Neural progenitor cell (in vitro differentiated cells): ENCODE results near the gene ZNF383. TPM values are rescaled to one million over a fixed set of nuclear protein-coding genes. Genes with fewer than 3 reads are reported as not detected.

Experiments
- DNase-seq: peaks from one replicate; pipeline ENCODE4 v3.0.0-alpha.2; 2016; ENCODE audit warnings: low spot score
- H2AFZ ChIP-seq: fragments of 200-600 bp; sonication (generic); replicated peaks from 2 replicates; pipeline ENCODE4 v1.6.1; 2016; ENCODE audit warnings: antibody characterized with exemption
- H3F3A ChIP-seq: fragments of 200-600 bp; sonication (generic); 2 replicates; pipeline ENCODE4 v1.6.1; 2016; ENCODE audit warnings: antibody characterized with exemption, low read depth
- H3K27ac ChIP-seq: fragments of 200-600 bp; sonication (generic); 2 replicates; pipeline ENCODE4 v1.5.1; 2016; ENCODE audit warnings: mild to moderate bottlenecking
- H3K27me3 ChIP-seq: fragments of 200-600 bp; sonication (generic); 2 replicates; pipeline ENCODE4 v1.6.1; 2016; ENCODE audit warnings: mild to moderate bottlenecking, moderate library complexity
- H3K36me3 ChIP-seq: fragments of 200-600 bp; sonication (generic); 2 replicates; pipeline ENCODE4 v1.5.1; 2016
- H3K4me1 ChIP-seq: fragments of 200-600 bp; sonication (generic); 2 replicates; pipeline ENCODE4 v1.6.1; 2016; ENCODE audit warnings: mixed run types
- H3K4me2 ChIP-seq: fragments of 200-600 bp; sonication (generic); 2 replicates; pipeline ENCODE4 v1.6.1; 2016
- H3K4me3 ChIP-seq: fragments of 200-600 bp; sonication (generic); 2 replicates; pipeline ENCODE4 v1.5.1; 2016
- H3K79me2 ChIP-seq: fragments of 200-600 bp; sonication (generic); 2 replicates; pipeline ENCODE4 v1.6.1; 2016; ENCODE audit warnings: low read depth
- H3K9ac ChIP-seq: fragments of 200-600 bp; sonication (generic); 2 replicates; pipeline ENCODE4 v1.6.1; 2016
- H3K9me3 ChIP-seq: fragments of 200-600 bp; sonication (generic); 2 replicates; pipeline ENCODE4 v1.5.1; 2016; ENCODE audit warnings: low read depth
- H4K20me1 ChIP-seq: fragments of 200-600 bp; sonication (generic); 2 replicates; pipeline ENCODE4 v1.6.1; 2016; ENCODE audit warnings: low read depth
- H3K27ac Mint-ChIP-seq: 3 replicates; pipeline ENCODE4 v1.8.0; 2021; ENCODE audit warnings: mixed read lengths
- H3K27me3 Mint-ChIP-seq: 2 replicates; pipeline ENCODE4 v1.8.0; 2022; ENCODE audit warnings: low read depth, mild to moderate bottlenecking, inconsistent platforms, moderate library complexity, mixed read lengths; ENCODE audit not compliant: insufficient read depth
- H3K36me3 Mint-ChIP-seq: 3 replicates; pipeline ENCODE4 v1.8.0; 2021; ENCODE audit warnings: mixed read lengths
- H3K4me1 Mint-ChIP-seq: 3 replicates; pipeline ENCODE4 v1.8.0; 2021; ENCODE audit warnings: mixed read lengths
- H3K4me3 Mint-ChIP-seq: 3 replicates; pipeline ENCODE4 v1.8.0; 2021; ENCODE audit warnings: mild to moderate bottlenecking, moderate library complexity, mixed read lengths
- H3K9me3 Mint-ChIP-seq: 3 replicates; pipeline ENCODE4 v1.8.0; 2020; ENCODE audit warnings: mixed read lengths
- CTCF ChIP-seq: fragments of 200-600 bp; sonication (generic); IDR thresholded peaks from 2 replicates; pipeline ENCODE4 v1.5.1; 2017; ENCODE audit warnings: antibody characterized with exemption, mild to moderate bottlenecking
- EZH2 ChIP-seq: fragments of 200-600 bp; sonication (generic); IDR thresholded peaks from 2 replicates; pipeline ENCODE4 v1.6.1; 2017; ENCODE audit warnings: antibody characterized with exemption, mild to moderate bottlenecking, moderate library complexity
- EZH2phosphoT487 ChIP-seq: fragments of 200-600 bp; sonication (generic); IDR thresholded peaks from 2 replicates; pipeline ENCODE4 v1.6.1; 2017; ENCODE audit warnings: antibody characterized with exemption
- total RNA-seq: library from RNA; depleted of rRNA; stranded (reverse); fragments of >200 nt; gene quantifications from 2 replicates; pipeline ENCODE4 v1.2.3, GENCODE V29; 2015; ENCODE audit warnings: low replicate concordance

The ZNF383 gene
- total RNA-seq, 1 donor from 2014 or later, result 8.9 TPM

- Mint-ChIP-seq H3K27ac (no peak overlapping the region), H3K36me3 (peaks cover 42% of the 10 kb centered on the region), H3K9me3 (peaks cover 46% of the 10 kb centered on the region), H3K4me3 (no peak overlapping the region), H3K4me1 (peaks cover 12% of the 10 kb centered on the region), H3K27me3 (peaks cover under 1% of the 10 kb centered on the region)
- no peaks in the 10 kb centered on the region for H4K20me1 ChIP-seq
- no peaks in the 10 kb centered on the region for H3K9me3 ChIP-seq
- no peak overlapping the region for H2AFZ ChIP-seq
- H3K9ac ChIP-seq, result no peak overlapping the region
- no peak overlapping the region for H3K4me3 ChIP-seq
- H3K4me2 ChIP-seq, result no peak overlapping the region
- H3F3A ChIP-seq, result no peaks in the 10 kb centered on the region
- no peaks in the 10 kb centered on the region for H3K36me3 ChIP-seq
- peaks cover 23% of the 10 kb centered on the region for H3K79me2 ChIP-seq
- no peak for DNase-seq
- H3K27ac ChIP-seq, result no peak overlapping the region
- TF ChIP-seq EZH2phosphoT487, result no peak
- TF ChIP-seq EZH2, result no peak
- no peak for TF ChIP-seq CTCF
- H3K27me3 ChIP-seq, result no peaks in the 10 kb centered on the region
- no peaks in the 10 kb centered on the region for H3K4me1 ChIP-seq
Measured at GRCh38 chr19:37221136-37221535, 3.1 kb downstream of the ZNF383 start.

GRCh38 chr19:37226248-37226647 is 8.2 kb downstream of the ZNF383 start:
- Mint-ChIP-seq H3K27ac (no peak overlapping the region), H3K4me1 (no peaks in the 10 kb centered on the region), H3K36me3 (peaks cover 51% of the 10 kb centered on the region), H3K9me3 (peaks cover 54% of the 10 kb centered on the region), H3K4me3 (no peak overlapping the region), H3K27me3 (peaks cover 4% of the 10 kb centered on the region)
- H3K4me2 ChIP-seq, result no peak overlapping the region
- no peak for TF ChIP-seq CTCF
- H3K27ac ChIP-seq, result no peak overlapping the region
- H2AFZ ChIP-seq, result no peak overlapping the region
- H3K4me1 ChIP-seq, result no peaks in the 10 kb centered on the region
- H3K36me3 ChIP-seq, result peaks cover 3% of the 10 kb centered on the region
- H3F3A ChIP-seq, result no peaks in the 10 kb centered on the region
- no peaks in the 10 kb centered on the region for H3K9me3 ChIP-seq
- H3K4me3 ChIP-seq, result no peak overlapping the region
- peaks cover under 1% of the 10 kb centered on the region for H3K79me2 ChIP-seq
- DNase-seq, result no peak
- H4K20me1 ChIP-seq, result no peaks in the 10 kb centered on the region
- no peak overlapping the region for H3K9ac ChIP-seq
- no peaks in the 10 kb centered on the region for H3K27me3 ChIP-seq

GRCh38 chr19:37227996-37228395 is 10.0 kb downstream of the ZNF383 start:
- Histone ChIP-seq H3F3A (no peaks in the 10 kb centered on the region), H3K27ac (no peak overlapping the region), H3K4me3 (no peak overlapping the region), H2AFZ (no peak overlapping the region), H3K9ac (no peak overlapping the region), H3K4me1 (no peaks in the 10 kb centered on the region), H3K9me3 (no peaks in the 10 kb centered on the region), H3K36me3 (peaks cover 9% of the 10 kb centered on the region), H3K4me2 (no peak overlapping the region), H4K20me1 (no peaks in the 10 kb centered on the region), H3K79me2 (no peaks in the 10 kb centered on the region), H3K27me3 (no peaks in the 10 kb centered on the region)
- peak; percentile 42 for DNase-seq
- Mint-ChIP-seq H3K27ac (no peak overlapping the region), H3K27me3 (peaks cover 4% of the 10 kb centered on the region), H3K36me3 (peaks cover 54% of the 10 kb centered on the region), H3K9me3 (peaks cover 52% of the 10 kb centered on the region), H3K4me1 (no peaks in the 10 kb centered on the region), H3K4me3 (no peak overlapping the region)
- TF ChIP-seq EZH2phosphoT487, result no peak
- no peak for TF ChIP-seq EZH2
- TF ChIP-seq CTCF, result peak; percentile 74
